HG03066 (cell line): ENCODE data around the gene TRIO.

Experiments
- ATAC-seq: cut with Tn5 transposase; IDR thresholded peaks from one replicate; pipeline ENCODE4 v1.9.1; 2021; ENCODE audit warnings: low read depth; ENCODE audit not compliant: unreplicated experiment

TRIO gene

DNA sequence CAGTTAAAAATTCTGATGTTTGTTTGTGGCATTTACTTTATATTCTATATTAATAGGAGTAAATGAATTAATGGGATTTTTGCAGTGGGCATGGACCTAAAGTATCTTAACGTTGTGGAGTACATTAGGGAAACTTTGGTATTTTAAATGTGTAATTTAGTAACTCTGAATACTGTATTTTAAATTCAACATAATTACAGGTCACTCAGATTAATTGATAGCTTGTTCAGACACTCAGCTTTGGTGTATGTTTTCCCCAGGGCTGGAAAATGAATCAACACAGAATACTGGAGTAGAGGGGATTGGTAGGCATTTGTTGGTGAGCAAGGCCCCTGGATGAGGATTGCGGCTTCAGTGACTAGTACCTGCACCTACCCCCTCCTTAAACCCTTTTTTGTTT is 117.5 kb downstream of the TRIO start:
- ATAC-seq: no peak

- ATAC-seq: no peak
These were observed 118.1 kb downstream of the TRIO start for GRCh38 chr5:14261235-14261634.

- no peak for ATAC-seq
These were observed 118.9 kb downstream of the TRIO start for GRCh38 chr5:14261856-14262611.

- no peak for ATAC-seq
These were observed 120.0 kb downstream of the TRIO start for GRCh38 chr5:14263113-14263512.

- no peak for ATAC-seq
These were observed 120.6 kb downstream of the TRIO start for GRCh38 chr5:14263699-14264098.

- ATAC-seq: peak; percentile 84
These were observed 121.6 kb downstream of the TRIO start for GRCh38 chr5:14264605-14265316.

- no peak for ATAC-seq
These were observed 122.4 kb downstream of the TRIO start for GRCh38 chr5:14265570-14265969.

- no peak for ATAC-seq
These were observed 123.0 kb downstream of the TRIO start for GRCh38 chr5:14266171-14266570.

DNA sequence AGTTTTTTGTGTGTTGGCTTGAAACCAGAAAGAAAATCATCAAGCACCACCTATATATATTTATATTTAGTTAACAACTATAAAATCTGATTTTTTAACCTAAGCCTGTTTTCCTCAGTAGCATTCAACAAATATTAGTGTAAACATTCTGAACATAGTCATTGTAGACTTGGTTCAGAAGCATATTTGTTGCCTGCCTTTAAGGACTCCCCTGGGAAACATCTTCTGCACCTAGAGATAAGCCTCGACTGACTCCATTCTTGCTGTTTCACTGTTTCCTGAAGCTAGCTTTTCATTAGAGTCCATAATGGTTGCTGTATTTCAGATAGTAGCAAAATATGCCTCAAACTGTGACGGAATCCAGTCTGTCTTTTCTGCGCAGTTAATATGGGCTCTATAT is 123.5 kb downstream of the TRIO start:
- no peak for ATAC-seq

DNA sequence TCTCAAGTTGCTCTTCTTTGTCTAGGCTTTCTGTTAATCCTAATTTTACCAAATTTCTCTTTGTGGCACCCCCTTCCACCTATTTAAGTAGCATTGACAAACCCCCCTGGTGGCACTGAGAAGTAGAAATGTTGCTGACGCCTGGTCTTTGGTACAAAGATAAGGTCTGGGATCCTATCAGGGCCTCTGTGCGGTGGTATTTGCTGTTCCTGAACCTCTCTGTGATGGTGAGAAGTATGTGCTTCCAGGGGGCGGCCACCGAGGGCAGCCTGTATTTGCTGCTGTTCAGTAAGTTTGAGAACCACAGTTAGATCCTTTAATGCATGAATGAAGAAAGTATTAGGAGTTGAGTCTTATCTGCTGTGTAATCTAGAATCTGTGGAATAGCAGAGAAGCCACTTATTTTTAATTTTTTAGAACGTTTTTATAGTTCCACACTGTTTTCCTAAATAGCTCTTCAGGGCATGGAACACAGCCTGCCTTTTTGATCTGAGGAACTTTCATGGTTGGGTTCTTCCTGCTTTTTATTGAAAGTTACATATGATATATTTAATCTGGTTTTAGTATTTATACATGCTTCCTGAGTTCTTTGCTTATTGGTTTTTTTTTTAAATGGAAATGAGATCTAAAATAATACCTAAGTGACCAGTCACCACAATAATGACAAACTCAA is 124.2 kb downstream of the TRIO start:
- no peak for ATAC-seq

DNA sequence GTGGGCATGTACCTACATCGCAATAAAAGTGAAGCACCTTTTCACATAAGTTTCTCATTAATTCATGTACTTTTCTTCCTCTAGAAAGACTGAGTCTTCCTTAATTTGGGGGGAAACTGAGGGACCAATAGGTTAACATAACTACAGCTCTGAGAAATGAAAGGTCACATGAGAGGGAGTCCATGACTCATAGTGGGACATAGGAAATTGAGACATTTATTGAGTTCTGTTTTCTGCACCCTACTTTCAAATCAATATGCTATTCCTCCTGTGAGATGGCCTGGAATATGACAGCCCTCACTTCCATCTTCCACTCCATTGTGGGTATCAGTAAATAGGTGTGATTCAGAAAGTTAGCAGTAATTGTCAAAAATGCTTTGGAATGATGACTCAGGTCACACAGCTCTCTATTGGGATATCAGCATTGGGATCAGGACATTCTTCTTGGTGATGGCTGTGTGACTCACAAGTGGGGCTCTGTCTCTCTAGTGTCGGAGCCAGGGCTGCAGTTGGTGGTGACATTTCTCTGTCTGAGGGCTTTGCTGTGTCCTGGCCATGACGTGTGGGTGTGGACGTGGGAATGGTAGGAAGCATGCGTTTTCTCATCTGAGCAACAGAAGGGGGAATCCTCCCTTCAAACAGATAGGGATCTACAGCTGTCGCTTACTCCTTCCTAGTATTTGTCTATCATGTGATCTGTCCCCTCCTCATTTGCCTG is 125.0 kb downstream of the TRIO start:
- ATAC-seq: no peak

DNA sequence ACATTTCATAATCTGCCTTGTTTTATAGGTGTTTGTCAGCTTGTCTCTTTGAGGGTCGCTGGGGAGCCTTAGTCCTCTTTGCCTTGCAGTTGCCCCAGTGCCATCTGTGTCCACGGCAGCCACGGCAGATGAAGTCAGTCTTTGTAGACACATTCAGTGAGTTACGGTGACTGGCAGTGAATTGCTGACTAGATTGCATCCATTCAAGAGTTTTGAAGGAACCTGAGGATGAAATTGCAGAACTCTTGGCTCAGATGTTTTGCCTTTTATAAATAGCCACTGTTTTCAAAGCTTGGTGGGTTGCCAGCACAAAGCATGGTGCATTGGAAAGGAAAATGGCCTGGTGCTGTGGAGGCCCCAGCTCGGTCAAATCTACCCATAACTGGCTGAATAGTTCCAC is 125.6 kb downstream of the TRIO start:
- no peak for ATAC-seq

GRCh38 chr5:14269395-14269794 is 126.3 kb downstream of the TRIO start:
- ATAC-seq: no peak

DNA sequence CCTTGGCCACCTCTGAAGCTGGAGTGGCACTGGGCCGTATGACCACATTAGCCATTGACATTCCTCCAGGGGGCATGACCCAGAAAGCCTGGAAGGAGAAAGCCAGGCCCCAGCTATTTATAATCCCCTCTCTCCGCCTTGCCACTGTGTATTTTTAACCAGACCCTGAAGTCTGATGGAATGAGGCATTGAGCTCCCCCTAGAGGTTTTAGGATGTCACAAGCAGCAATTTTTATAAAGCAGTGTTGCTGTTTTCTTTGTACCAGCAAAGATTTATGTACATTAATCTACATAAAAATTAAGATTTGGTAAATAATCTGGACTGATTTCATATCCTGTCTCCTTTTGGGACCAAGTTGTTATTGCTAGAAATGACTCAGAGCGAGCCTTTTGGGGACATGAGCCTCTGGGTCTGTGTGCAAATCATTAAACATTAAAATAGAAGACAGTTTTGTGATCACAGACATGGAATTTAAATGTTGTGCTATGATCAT is 127.1 kb downstream of the TRIO start:
- ATAC-seq: no peak

DNA sequence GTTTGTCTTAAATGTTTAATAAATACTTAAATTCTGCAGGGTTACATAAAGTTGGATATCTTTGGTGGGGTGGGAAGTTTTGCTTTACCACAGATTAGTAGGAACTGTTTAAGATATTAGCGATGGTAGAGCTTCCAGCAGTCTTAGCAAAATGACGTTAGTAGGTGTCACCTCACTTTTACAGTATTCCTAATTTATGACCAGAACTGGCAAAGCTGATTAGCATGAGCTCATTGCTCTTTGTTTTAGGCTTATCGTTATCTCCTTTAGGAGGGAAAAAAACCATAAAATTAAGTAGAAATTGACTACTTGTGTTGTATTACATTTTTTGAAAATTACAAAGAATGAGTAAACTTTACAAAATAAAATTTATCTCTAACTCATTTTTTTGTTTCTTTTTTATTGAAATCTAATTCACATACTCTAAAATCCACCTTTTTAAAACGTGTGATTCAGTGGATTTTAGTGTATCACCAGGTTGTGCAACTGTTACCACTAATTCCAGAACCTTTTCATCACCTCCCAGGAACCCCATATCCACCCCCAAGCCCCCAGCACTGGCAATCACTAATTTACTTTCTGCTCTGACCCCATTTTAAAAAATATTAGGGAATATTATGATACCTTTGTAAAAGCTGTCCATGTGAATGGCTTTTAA is 129.5 kb downstream of the TRIO start:
- ATAC-seq: no peak

- ATAC-seq: no peak
These were observed 130.1 kb downstream of the TRIO start for GRCh38 chr5:14273207-14273767.

DNA sequence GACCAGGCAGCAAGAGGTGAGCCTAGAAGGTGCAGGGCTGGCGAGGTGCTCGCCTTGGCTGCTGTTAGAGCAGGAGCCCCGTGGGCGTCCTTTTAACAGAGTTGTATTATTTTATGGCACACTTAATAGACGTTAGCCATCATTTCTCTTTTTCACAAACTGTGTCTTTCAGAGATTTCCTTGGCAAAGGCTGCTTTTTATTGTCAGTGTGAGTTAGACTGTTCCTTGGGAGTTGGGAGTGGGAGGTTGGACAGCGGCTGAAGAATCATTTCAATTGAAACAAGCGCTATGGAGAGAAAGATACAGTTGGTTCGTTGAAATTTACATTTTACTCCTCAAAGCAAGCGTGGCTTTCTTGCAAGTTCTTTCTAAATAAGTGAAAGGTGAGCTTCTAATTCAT is 133.2 kb downstream of the TRIO start:
- ATAC-seq: no peak

- no peak for ATAC-seq
These were observed 134.5 kb downstream of the TRIO start for GRCh38 chr5:14277385-14278320.

DNA sequence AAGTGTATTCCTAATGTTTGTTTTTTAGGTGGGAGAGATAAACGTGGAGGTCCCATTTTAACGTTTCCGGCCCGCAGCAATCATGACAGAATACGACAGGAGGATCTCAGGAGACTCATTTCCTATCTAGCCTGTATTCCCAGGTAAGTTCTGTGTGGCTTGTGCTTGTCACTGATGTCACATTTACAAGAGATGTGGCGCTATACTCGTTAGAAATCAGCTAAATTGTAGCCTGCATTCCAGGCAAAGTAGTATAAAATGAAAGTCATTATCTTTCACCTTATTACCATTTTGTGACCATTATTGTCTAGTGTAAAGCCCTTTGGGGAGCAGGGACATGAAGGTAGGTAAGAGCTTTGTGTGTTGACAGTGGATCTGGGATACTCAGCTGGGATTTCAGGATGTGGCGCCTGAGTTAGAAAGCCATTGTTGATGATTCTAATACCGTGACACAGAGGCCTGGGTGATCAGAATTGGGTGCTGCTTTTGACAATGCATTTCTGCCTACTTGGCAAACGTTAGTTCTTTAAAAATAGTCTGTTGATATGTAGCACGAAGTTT is 137.2 kb downstream of the TRIO start:
- ATAC-seq: no peak
